Measurements from ENCODE around the gene DNASE2.

DNA sequence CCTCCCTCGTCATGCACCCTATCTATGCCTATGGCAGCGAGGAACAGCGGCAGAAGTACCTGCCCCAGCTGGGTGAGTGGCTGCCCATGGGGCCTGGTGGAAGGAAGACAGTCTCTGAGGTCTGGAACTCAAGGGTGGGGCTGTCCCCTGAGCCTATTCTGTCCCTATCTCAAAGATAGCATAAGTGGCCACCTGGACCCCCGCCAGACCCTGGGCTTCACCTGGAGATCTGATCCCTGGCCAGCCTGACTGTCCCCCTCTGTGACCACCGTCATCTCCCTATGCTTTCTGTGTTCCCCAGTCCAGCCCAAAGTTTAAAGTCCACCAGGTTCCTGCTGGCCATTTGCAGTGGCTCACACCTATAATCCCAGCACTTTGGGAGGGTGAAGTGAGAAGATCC is 12.3 kb upstream of the DNASE2 start:
- TF ChIP-seq, protein P1, sequence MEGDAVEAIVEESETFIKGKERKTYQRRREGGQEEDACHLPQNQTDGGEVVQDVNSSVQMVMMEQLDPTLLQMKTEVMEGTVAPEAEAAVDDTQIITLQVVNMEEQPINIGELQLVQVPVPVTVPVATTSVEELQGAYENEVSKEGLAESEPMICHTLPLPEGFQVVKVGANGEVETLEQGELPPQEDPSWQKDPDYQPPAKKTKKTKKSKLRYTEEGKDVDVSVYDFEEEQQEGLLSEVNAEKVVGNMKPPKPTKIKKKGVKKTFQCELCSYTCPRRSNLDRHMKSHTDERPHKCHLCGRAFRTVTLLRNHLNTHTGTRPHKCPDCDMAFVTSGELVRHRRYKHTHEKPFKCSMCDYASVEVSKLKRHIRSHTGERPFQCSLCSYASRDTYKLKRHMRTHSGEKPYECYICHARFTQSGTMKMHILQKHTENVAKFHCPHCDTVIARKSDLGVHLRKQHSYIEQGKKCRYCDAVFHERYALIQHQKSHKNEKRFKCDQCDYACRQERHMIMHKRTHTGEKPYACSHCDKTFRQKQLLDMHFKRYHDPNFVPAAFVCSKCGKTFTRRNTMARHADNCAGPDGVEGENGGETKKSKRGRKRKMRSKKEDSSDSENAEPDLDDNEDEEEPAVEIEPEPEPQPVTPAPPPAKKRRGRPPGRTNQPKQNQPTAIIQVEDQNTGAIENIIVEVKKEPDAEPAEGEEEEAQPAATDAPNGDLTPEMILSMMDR (IDR thresholded peaks at IDR 0.05; ENCODE audit: insufficient read depth, low read length) = no peak
- TF ChIP-seq, protein P2, sequence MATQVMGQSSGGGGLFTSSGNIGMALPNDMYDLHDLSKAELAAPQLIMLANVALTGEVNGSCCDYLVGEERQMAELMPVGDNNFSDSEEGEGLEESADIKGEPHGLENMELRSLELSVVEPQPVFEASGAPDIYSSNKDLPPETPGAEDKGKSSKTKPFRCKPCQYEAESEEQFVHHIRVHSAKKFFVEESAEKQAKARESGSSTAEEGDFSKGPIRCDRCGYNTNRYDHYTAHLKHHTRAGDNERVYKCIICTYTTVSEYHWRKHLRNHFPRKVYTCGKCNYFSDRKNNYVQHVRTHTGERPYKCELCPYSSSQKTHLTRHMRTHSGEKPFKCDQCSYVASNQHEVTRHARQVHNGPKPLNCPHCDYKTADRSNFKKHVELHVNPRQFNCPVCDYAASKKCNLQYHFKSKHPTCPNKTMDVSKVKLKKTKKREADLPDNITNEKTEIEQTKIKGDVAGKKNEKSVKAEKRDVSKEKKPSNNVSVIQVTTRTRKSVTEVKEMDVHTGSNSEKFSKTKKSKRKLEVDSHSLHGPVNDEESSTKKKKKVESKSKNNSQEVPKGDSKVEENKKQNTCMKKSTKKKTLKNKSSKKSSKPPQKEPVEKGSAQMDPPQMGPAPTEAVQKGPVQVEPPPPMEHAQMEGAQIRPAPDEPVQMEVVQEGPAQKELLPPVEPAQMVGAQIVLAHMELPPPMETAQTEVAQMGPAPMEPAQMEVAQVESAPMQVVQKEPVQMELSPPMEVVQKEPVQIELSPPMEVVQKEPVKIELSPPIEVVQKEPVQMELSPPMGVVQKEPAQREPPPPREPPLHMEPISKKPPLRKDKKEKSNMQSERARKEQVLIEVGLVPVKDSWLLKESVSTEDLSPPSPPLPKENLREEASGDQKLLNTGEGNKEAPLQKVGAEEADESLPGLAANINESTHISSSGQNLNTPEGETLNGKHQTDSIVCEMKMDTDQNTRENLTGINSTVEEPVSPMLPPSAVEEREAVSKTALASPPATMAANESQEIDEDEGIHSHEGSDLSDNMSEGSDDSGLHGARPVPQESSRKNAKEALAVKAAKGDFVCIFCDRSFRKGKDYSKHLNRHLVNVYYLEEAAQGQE (IDR thresholded peaks at IDR 0.05; ENCODE audit: insufficient replicate concordance, low read depth) = no peak
- TF ChIP-seq SPI1 (IDR thresholded peaks at IDR 0.05; ENCODE audit: borderline replicate concordance, low read depth) = no peak

Data from HL-60 (cell line).